Effector memory CD8-positive, alpha-beta T cell (primary cell): ENCODE measurements around the gene FOXL2.
A peak's percentile ranks its signal among the peaks of the same experiment; 100 is the strongest.
"Not testable (repeated sequence)": the region's sequence is repeated elsewhere in the genome, so short reads cannot be mapped to it uniquely, and the experiment has no call there.

Experiments used
- ATAC-seq: fragments of 150-1000 bp; cut with Tn5 transposase; replicated peaks from 2 replicates; pipeline ENCODE4 v1.10.0; 2021; ENCODE audit warnings: mild to moderate bottlenecking, moderate library complexity
- DNase-seq, 3 experiments: peaks; one replicate each; pipeline ENCODE4 v3.0.0; 2021
- H3K27ac Mint-ChIP-seq, 2 donors: one replicate each; pipeline ENCODE4 v1.8.0; 2022; ENCODE audit warnings: mild to moderate bottlenecking in 2 of 2, mixed read lengths in 2 of 2, moderate library complexity in 2 of 2
- H3K27me3 Mint-ChIP-seq, 2 donors: one replicate each; pipeline ENCODE4 v1.8.0; 2022; ENCODE audit warnings: mixed read lengths in 2 of 2
- H3K36me3 Mint-ChIP-seq: one replicate; pipeline ENCODE4 v1.8.0; 2022; ENCODE audit warnings: mild to moderate bottlenecking, moderate library complexity, mixed read lengths; ENCODE audit not compliant: insufficient read depth
- H3K4me1 Mint-ChIP-seq, 2 donors: one replicate each; pipeline ENCODE4 v1.8.0; 2022; ENCODE audit warnings: low read depth in 2 of 2, mixed read lengths in 2 of 2
- H3K4me3 Mint-ChIP-seq, 2 donors: one replicate each; pipeline ENCODE4 v1.8.0; 2022; ENCODE audit warnings: mild to moderate bottlenecking in 2 of 2, mixed read lengths in 2 of 2, moderate library complexity in 2 of 2
- H3K9me3 Mint-ChIP-seq, 2 donors: one replicate each; pipeline ENCODE4 v1.8.0; 2022; ENCODE audit warnings: mixed read lengths in 2 of 2

FOXL2 gene

DNA sequence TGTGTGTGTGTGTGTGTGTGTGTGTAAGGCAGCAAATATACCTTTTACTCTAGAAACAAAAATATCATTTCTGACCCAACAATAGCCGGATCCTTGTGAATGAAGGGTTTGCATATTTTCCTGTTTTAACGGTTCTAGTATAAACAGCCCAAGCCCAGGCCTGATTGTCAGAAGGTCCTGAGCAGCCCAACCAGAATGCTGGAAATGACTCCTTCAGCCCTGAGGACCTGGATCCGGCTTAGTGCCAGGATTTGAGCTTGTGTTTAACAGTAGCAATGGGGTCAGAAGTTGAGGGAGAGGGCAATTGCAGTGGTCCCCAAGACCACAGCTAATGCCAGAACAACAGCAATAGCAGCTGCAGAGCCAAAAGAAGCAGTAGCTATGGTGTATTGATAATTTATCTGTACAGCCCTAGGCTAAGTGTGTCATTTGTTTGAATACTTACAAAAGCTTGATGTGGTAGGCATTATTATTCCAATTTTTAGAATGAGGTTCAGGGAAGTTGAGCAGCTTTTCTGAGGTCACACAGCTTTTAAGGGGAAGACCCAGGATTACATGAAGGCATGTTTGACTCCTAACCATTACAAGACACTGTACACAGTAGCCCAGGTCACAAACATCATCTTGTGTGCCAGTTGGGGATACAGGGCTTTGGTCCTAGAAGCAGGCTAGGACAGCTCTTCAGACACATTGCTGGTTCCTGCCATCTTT lies 12.8 kb downstream of the FOXL2 start:
- no peak for DNase-seq
- Mint-ChIP-seq H3K9me3 (no peaks in the 10 kb centered on the region), H3K27me3 (peaks cover 67 to 91% of the 10 kb centered on the region in 2 donors), H3K4me3 (no peak overlapping the region), H3K27ac (no peak overlapping the region), H3K4me1 (peaks cover 21 to 25% of the 10 kb centered on the region in 2 donors), H3K36me3 (no peaks in the 10 kb centered on the region)
- no peak for ATAC-seq

GRCh38 chr3:138933068-138933668 lies 13.8 kb downstream of the FOXL2 start:
- Mint-ChIP-seq H3K36me3 (no peaks in the 10 kb centered on the region), H3K9me3 (no peaks in the 10 kb centered on the region), H3K27ac (no peak overlapping the region), H3K27me3 (peaks cover 57 to 90% of the 10 kb centered on the region in 2 donors), H3K4me1 (peaks cover 16 to 19% of the 10 kb centered on the region in 2 donors), H3K4me3 (no peak overlapping the region)
- no peak for DNase-seq
- no peak for ATAC-seq

GRCh38 chr3:138928727-138929372 lies 18.1 kb downstream of the FOXL2 start:
- Mint-ChIP-seq H3K9me3 (no peaks in the 10 kb centered on the region), H3K4me1 (no peaks in the 10 kb centered on the region), H3K4me3 (no peak overlapping the region), H3K36me3 (no peaks in the 10 kb centered on the region), H3K27ac (no peak overlapping the region), H3K27me3 (peaks cover 14 to 58% of the 10 kb centered on the region in 2 donors)
- DNase-seq (no peak), ATAC-seq (no peak)

- no peak overlapping the region for H3K27ac Mint-ChIP-seq
Observed at GRCh38 chr3:138923531-138923994, 23.4 kb downstream of the FOXL2 start.

GRCh38 chr3:138922400-138922799 lies 24.5 kb downstream of the FOXL2 start:
- not testable (repeated sequence) for ATAC-seq, DNase-seq, H3K4me3 Mint-ChIP-seq, H3K27ac Mint-ChIP-seq, H3K36me3 Mint-ChIP-seq, H3K4me1 Mint-ChIP-seq, H3K9me3 Mint-ChIP-seq
- peaks cover 6 to 48% of the 10 kb centered on the region in 2 donors for H3K27me3 Mint-ChIP-seq

More at GRCh38 chr3:138923531-138923994, 23.4 kb downstream of the FOXL2 start:
- Mint-ChIP-seq H3K27me3 (peaks cover 6 to 41% of the 10 kb centered on the region in 2 donors), H3K4me1 (peaks cover 3 to 5% of the 10 kb centered on the region in 2 donors), H3K36me3 (no peaks in the 10 kb centered on the region), H3K4me3 (no peak overlapping the region), H3K9me3 (no peaks in the 10 kb centered on the region)
- DNase-seq (peak; percentile 83 to 87 (median 86)), ATAC-seq (peak; percentile 98)

- DNase-seq (no peak), ATAC-seq (no peak)
- no peaks in the 10 kb centered on the region for H3K36me3 Mint-ChIP-seq
- H3K4me3 Mint-ChIP-seq, result no peak overlapping the region
- H3K27ac Mint-ChIP-seq, result no peak overlapping the region
- H3K4me1 Mint-ChIP-seq, result peaks cover 3 to 5% of the 10 kb centered on the region in 2 donors
- no peaks in the 10 kb centered on the region for H3K9me3 Mint-ChIP-seq
- H3K27me3 Mint-ChIP-seq, result peaks cover 6 to 48% of the 10 kb centered on the region in 2 donors
Observed at GRCh38 chr3:138921316-138922292, 25.3 kb downstream of the FOXL2 start.

GRCh38 chr3:138919325-138919724 lies 27.6 kb downstream of the FOXL2 start:
- Mint-ChIP-seq H3K9me3 (no peaks in the 10 kb centered on the region), H3K4me3 (no peak overlapping the region), H3K4me1 (peaks cover 11 to 15% of the 10 kb centered on the region in 2 donors), H3K36me3 (peaks cover 6% of the 10 kb centered on the region), H3K27me3 (peaks cover 6 to 40% of the 10 kb centered on the region in 2 donors), H3K27ac (no peak overlapping the region)
- ATAC-seq, result no peak
- no peak for DNase-seq

DNA sequence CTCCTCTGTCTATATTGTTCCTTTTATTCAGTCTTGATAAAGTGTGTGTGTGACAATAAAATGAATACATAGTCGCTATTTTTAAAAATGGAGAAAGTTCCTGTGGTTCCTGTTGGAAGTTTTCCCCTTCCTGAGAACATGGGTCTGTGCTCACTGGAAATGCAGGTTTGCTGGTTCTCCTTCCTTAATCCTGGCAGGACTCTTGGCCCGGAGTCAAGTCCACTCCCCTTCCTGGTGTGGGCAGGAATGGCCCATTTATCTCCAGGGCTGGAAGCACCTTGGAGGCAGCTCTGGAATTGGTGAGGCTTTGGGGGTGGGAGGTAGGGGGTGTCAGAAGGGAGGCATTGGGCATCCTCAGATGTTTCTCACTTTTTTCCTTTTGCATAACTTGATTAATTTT lies 30.1 kb downstream of the FOXL2 start:
- Mint-ChIP-seq H3K36me3 (peaks cover 9% of the 10 kb centered on the region), H3K27me3 (peaks cover 0 to 22% of the 10 kb centered on the region in 2 donors), H3K4me1 (peaks cover 8 to 9% of the 10 kb centered on the region in 2 donors), H3K4me3 (no peak overlapping the region), H3K27ac (no peak overlapping the region), H3K9me3 (no peaks in the 10 kb centered on the region)
- DNase-seq (no peak), ATAC-seq (no peak)

DNA sequence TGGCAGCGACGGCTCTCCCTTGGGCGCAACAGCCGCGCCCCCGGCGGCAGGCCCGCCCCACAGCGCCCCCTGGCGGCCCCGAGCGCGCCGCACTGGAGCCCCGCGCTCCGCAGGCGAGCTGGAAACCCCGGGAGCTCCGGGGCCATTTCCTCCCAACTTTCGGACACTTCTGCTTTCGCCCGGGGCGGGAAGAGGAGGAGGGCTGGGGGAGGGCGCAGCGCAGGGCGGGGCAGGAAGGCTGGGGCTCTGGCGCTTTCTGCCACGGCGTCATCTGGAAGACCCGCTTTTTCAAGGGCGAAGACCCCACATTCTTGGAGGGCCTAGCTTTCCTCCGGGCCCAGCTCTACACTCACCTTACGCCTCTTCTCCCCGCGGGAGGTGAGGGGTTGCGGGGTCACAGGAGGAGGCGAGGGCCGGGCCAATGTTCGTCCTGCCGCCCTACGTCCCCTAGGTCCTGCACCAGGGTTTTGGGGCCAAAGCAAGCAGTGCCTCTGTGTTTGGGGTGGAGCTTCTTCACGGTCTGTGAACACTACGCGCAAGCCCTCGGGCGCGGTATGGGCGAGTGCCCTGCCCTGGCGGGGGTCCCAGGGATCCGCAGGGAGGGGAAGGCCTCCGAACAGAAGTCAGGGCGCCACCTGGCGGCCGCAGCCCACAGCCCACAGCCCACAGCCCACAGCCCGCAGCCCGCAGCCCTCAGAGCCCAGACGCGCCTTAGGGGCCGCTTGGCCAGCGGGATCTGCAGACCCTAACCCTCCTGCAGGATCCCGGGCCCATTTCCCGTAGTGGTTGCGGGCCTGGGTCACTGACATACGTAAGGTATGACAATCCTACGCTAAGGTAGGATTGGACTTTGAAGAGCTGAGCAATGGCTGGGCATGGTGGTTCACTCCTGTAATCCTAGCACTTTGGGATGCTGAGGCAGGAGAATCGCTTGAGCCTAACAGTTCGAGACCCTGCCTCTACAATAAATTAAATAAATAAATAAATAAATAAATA lies 31.1 kb downstream of the FOXL2 start:
- ATAC-seq (peak; percentile 86), DNase-seq (peak; percentile 71 to 76 (median 73))
- H3K4me3 Mint-ChIP-seq, result peak overlapping the region; percentile 83 to 87
- H3K27me3 Mint-ChIP-seq, result peaks cover 0 to 19% of the 10 kb centered on the region in 2 donors
- no peak overlapping the region for H3K27ac Mint-ChIP-seq
- no peaks in the 10 kb centered on the region for H3K9me3 Mint-ChIP-seq
- peaks cover 9% of the 10 kb centered on the region for H3K36me3 Mint-ChIP-seq
- H3K4me1 Mint-ChIP-seq, result peaks cover 8 to 9% of the 10 kb centered on the region in 2 donors

DNA sequence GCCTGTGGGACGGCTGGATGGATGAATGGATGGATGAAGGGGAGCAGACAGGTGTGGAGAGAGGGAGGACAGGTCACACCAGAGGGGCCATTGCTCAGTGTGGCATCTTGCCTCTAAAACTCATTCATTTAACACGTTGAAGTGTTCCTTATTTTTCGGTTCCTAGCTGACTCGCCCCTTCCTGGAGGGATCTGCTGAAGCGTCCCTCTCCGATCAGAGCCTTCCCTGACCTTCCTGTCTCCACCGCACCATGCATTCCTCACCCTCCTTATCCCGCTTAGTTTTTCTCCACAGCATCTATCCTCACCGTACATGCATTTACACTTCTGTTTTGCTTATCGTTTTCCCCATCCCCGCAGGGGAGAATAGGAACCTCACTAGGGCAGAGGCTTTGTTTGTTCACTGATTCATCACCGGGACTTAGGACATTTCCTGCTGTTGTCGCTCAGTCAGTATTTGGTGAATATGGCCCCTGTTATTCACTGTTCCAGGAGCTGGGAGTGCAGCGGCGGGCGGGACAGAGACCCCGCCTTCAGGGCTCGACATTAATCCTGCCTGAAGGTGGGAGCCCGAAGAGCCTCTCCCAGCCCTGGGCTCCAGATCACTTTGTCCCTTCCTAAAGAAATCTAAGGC lies 32.0 kb downstream of the FOXL2 start:
- Mint-ChIP-seq H3K4me1 (peaks cover 8 to 9% of the 10 kb centered on the region in 2 donors), H3K4me3 (peak overlapping the region; percentile 83 to 87), H3K9me3 (no peaks in the 10 kb centered on the region), H3K27ac (no peak overlapping the region), H3K36me3 (peaks cover 9% of the 10 kb centered on the region), H3K27me3 (peaks cover 0 to 17% of the 10 kb centered on the region in 2 donors)
- ATAC-seq (peak; percentile 16), DNase-seq (peak in 1 of 3 experiments; percentile 9)

- no peak overlapping the region for H3K27ac Mint-ChIP-seq
- no peaks in the 10 kb centered on the region for H3K9me3 Mint-ChIP-seq
- no peak overlapping the region for H3K4me3 Mint-ChIP-seq
- ATAC-seq (no peak), DNase-seq (no peak)
- peaks cover 9% of the 10 kb centered on the region for H3K36me3 Mint-ChIP-seq
- H3K4me1 Mint-ChIP-seq, result peaks cover 8 to 9% of the 10 kb centered on the region in 2 donors
- peaks cover 0 to 12% of the 10 kb centered on the region in 2 donors for H3K27me3 Mint-ChIP-seq
Observed at GRCh38 chr3:138913766-138914165, 33.2 kb downstream of the FOXL2 start.
